IMR-90 (cell line): ENCODE results near the gene FAM163B. TPM values are rescaled to one million over a fixed set of nuclear protein-coding genes. Genes with fewer than 3 reads are reported as not detected.

Experiments
- ATAC-seq: fragments of 200-7000 bp; cut with Tn5 transposase; 2 replicates; pipeline ENCODE4 v1.9.1; 2020; ENCODE audit warnings: low read depth, mild to moderate bottlenecking, moderate library complexity
- BruUV-seq: library from RNA; stranded (reverse); fragments of 400-500 nt; replicated peaks from 2 replicates; lab custom pipeline; 2021; lab: Mats Ljungman, UMichigan
- CTCF ChIA-PET: fragments of 300-600 bp; formaldehyde crosslinking; extraction: SDS; loops from one replicate; lab custom pipeline; 2021; ENCODE audit warnings: antibody characterized with exemption; lab: Yijun Ruan, JAX
- POLR2A ChIA-PET: fragments of 300-600 bp; sonication (Branson Sonifier 250); formaldehyde crosslinking; loops from one replicate; lab custom pipeline; 2022; ENCODE audit warnings: antibody characterized with exemption; ENCODE audit not compliant: unreplicated experiment; lab: Charles Lee
- DNase-seq: peaks from one replicate; pipeline ENCODE4 v3.0.0; 2013
- H2AFZ ChIP-seq: replicated peaks from 2 replicates; pipeline ENCODE3; 2013; ENCODE audit warnings: low read length, mild to moderate bottlenecking; ENCODE audit not compliant: poor library complexity
- H2AK5ac ChIP-seq: 2 replicates; pipeline ENCODE4 v1.6.1; 2013; ENCODE audit warnings: low read depth, low read length, inconsistent platforms
- H2AK9ac ChIP-seq: replicated peaks from 2 replicates; pipeline ENCODE3; 2013; ENCODE audit warnings: mild to moderate bottlenecking, low read depth, low read length, moderate library complexity; ENCODE audit not compliant: poor library complexity
- H2BK120ac ChIP-seq: 2 replicates; pipeline ENCODE4 v1.6.1; 2013; ENCODE audit warnings: low read depth, low read length, inconsistent platforms
- H2BK15ac ChIP-seq: 3 replicates; pipeline ENCODE4 v1.6.1; 2013; ENCODE audit warnings: low read depth, low read length, inconsistent platforms
- H2BK20ac ChIP-seq: 2 replicates; pipeline ENCODE4 v1.6.1; 2013; ENCODE audit warnings: low read depth, mild to moderate bottlenecking, inconsistent platforms, low read length, moderate library complexity
- H2BK5ac ChIP-seq: 2 replicates; pipeline ENCODE4 v1.6.1; 2013; ENCODE audit warnings: mild to moderate bottlenecking, low read depth, low read length, inconsistent platforms; ENCODE audit not compliant: poor library complexity, severe bottlenecking
- H3K14ac ChIP-seq: replicated peaks from 2 replicates; pipeline ENCODE4 v1.6.1; 2013; ENCODE audit warnings: low read depth, low read length, inconsistent platforms
- H3K18ac ChIP-seq: 2 replicates; pipeline ENCODE4 v1.6.1; 2013; ENCODE audit warnings: low read depth, low read length, control low read depth
- H3K23ac ChIP-seq: 2 replicates; pipeline ENCODE4 v1.6.1; 2013; ENCODE audit warnings: low read depth, low read length, inconsistent platforms
- H3K27ac ChIP-seq: 2 replicates; pipeline ENCODE4 v1.5.1; 2013; ENCODE audit warnings: mild to moderate bottlenecking, control low read depth, low read length; ENCODE audit not compliant: insufficient read depth
- H3K27me3 ChIP-seq: 2 replicates; pipeline ENCODE4 v1.6.1; 2013; ENCODE audit warnings: low read length; ENCODE audit not compliant: control insufficient read depth, insufficient read depth
- H3K36me3 ChIP-seq: 2 replicates; pipeline ENCODE4 v1.6.1; 2013; ENCODE audit warnings: low read length, mixed read lengths; ENCODE audit not compliant: control insufficient read depth, insufficient read depth
- H3K4ac ChIP-seq: 2 replicates; pipeline ENCODE4 v1.6.1; 2013; ENCODE audit warnings: low read depth, low read length, inconsistent platforms
- H3K4me1 ChIP-seq: 2 replicates; pipeline ENCODE4 v1.6.1; 2013; ENCODE audit warnings: low read length, mixed read lengths; ENCODE audit not compliant: control insufficient read depth, insufficient read depth
- H3K4me2 ChIP-seq: 2 replicates; pipeline ENCODE4 v1.6.1; 2013; ENCODE audit warnings: low read depth, mild to moderate bottlenecking, control low read depth, low read length, moderate library complexity
- H3K4me3 ChIP-seq: 2 replicates; pipeline ENCODE4 v1.5.1; 2013; ENCODE audit warnings: low read depth, mild to moderate bottlenecking, control low read depth, low read length, moderate library complexity; ENCODE audit not compliant: insufficient read depth
- H3K56ac ChIP-seq: 2 replicates; pipeline ENCODE4 v1.6.1; 2013; ENCODE audit warnings: low read length, inconsistent platforms; ENCODE audit not compliant: insufficient read depth; ENCODE audit errors: extremely low read depth
- H3K79me1 ChIP-seq, 2 experiments: 2 replicates each; pipeline ENCODE4 v1.6.1; 2013; ENCODE audit warnings: low read length in 2 of 2, inconsistent platforms in 1 of 2, low read depth in 1 of 2
- H3K9ac ChIP-seq: 2 replicates; pipeline ENCODE4 v1.6.1; 2013; ENCODE audit warnings: low read depth, low read length, control low read depth
- H3K9me1 ChIP-seq: 2 replicates; pipeline ENCODE4 v1.6.1; 2013; ENCODE audit warnings: low read length, inconsistent platforms; ENCODE audit not compliant: insufficient read depth
- H3K9me3 ChIP-seq: 2 replicates; pipeline ENCODE4 v1.6.1; 2013; ENCODE audit warnings: low read length; ENCODE audit not compliant: control insufficient read depth, insufficient read depth
- H4K20me1 ChIP-seq: 2 replicates; pipeline ENCODE4 v1.6.1; 2013; ENCODE audit warnings: low read length, inconsistent platforms; ENCODE audit not compliant: insufficient read depth
- H4K5ac ChIP-seq: 2 replicates; pipeline ENCODE4 v1.6.1; 2013; ENCODE audit warnings: mild to moderate bottlenecking, low read depth, low read length, control low read depth
- H4K8ac ChIP-seq, 2 experiments: 2 replicates each; pipeline ENCODE4 v1.6.1; 2013; ENCODE audit warnings: low read depth in 2 of 2, low read length in 2 of 2, control low read depth in 1 of 2, inconsistent platforms in 1 of 2
- H4K91ac ChIP-seq: 2 replicates; pipeline ENCODE4 v1.6.1; 2013; ENCODE audit warnings: low read depth, low read length, inconsistent platforms; ENCODE audit not compliant: insufficient read depth
- ELK1 ChIP-seq: fragments of 150-350 bp; IDR thresholded peaks from 2 replicates; pipeline ENCODE4 v1.6.1; 2016; ENCODE audit warnings: low read depth, mild to moderate bottlenecking, low read length, moderate library complexity, borderline replicate concordance
- MXI1 ChIP-seq: IDR thresholded peaks from 2 replicates; pipeline ENCODE4 v1.6.1; 2012; ENCODE audit warnings: low read depth, mild to moderate bottlenecking, low read length, moderate library complexity, borderline replicate concordance
- NFE2L2 ChIP-seq: fragments of 150-350 bp; IDR thresholded peaks from 2 replicates; pipeline ENCODE4 v1.6.1; 2016; ENCODE audit warnings: low read depth, mild to moderate bottlenecking, low read length
- USF2 ChIP-seq: fragments of 150-350 bp; IDR thresholded peaks from 2 replicates; pipeline ENCODE4 v1.6.1; 2017; ENCODE audit warnings: mild to moderate bottlenecking, antibody characterized with exemption, low read length, low read depth
- WGBS, 2 experiments: methylation state at CpG; one replicate each; pipeline versions ENCODE4 v1.1.5 to v1.1.7; 2013; ENCODE audit warnings: missing lambda C conversion rate in 2 of 2; ENCODE audit not compliant: insufficient read length in 1 of 2; ENCODE audit errors: extremely low coverage in 2 of 2; 5-methylcytosine and 5-hydroxymethylcytosine counted together
- dilution Hi-C: fragments of 300-500 bp; cut with HindIII; formaldehyde crosslinking; loops from one replicate; pipeline ENCODE4 v1.14.3; 2018; ENCODE audit warnings: low sequenced_read_pairs; ENCODE audit not compliant: unreplicated experiment
- in situ Hi-C: fragments of 300-500 bp; cut with MboI; formaldehyde crosslinking; loops from 3 replicates; pipeline ENCODE4 v1.14.3; 2019; ENCODE audit warnings: low sequenced_read_pairs, inconsistent platforms, mixed read lengths
- intact Hi-C: fragments of 100-400 bp; cut with micrococcal nuclease; formaldehyde crosslinking; loops from 2 replicates; pipeline ENCODE4 v1.10.0; 2022
- polyA plus RNA-seq, 3 experiments: library from polyadenylated mRNA; depleted of rRNA; stranded (reverse); fragments of >200 nt; gene quantifications; 2 replicates each; pipeline ENCODE4 v1.2.3, GENCODE V29; 2012; ENCODE audit warnings: low replicate concordance in 1 of 3
- total RNA-seq: library from RNA; depleted of rRNA; stranded (reverse); fragments of >200 nt; gene quantifications from 2 replicates; pipeline ENCODE4 v1.2.3, GENCODE V29; 2012

Gene FAM163B
- total and polyA plus RNA-seq, 2 of the 4 experiments (the other 2 are of a cell fraction), result not detected

DNA sequence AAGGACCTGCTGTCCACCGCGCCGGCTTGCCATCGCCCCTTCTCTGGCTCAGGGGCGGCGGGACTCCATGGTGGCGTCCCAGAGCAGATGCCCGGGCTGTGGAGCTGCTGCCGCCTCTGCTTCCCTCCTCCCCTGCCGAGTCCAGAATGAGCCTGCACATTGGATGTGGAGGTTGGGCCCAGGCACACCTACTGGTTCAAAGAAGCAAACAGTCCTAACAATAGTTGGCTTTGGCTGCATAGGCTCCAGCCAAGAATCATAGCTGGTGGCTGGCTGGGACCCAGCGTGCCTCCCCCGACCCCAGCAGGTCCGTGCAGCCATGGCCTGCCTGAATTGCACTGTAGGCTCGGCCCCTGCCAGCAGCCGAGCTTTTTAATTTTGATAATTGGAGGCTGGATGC lies 48.9 kb downstream of the FAM163B start:
- H4K20me1 ChIP-seq, result no peaks in the 10 kb centered on the region
- peaks cover 14% of the 10 kb centered on the region; the same call in 1 of the 2 replicates for H3K27me3 ChIP-seq
- DNase-seq, result no peak
- no peak overlapping the region for H2BK15ac ChIP-seq
- TF ChIP-seq NFE2L2, result no peak
- TF ChIP-seq USF2, result no peak
- no peak for TF ChIP-seq MXI1
- TF ChIP-seq ELK1, result no peak
- no peak overlapping the region for H3K14ac ChIP-seq
- H3K9me3 ChIP-seq, result no peaks in the 10 kb centered on the region
- 69% methylated on average over 5 of the region's 15 CpGs; no CpG with 5 or more reads in 1 of the 2 experiments for WGBS, 2 experiments
- H4K8ac ChIP-seq, result no peak overlapping the region
- ATAC-seq, result no peak
- ChIA-PET CTCF (no interaction called here), POLR2A (no interaction called here)
- intact Hi-C loops, result no loop called here
- H2BK20ac ChIP-seq, result no peak overlapping the region
- H3K79me1 ChIP-seq, result no peaks in the 10 kb centered on the region
- H3K23ac ChIP-seq, result no peak overlapping the region
- no peak overlapping the region for H3K9ac ChIP-seq
- no peaks in the 10 kb centered on the region for H3K36me3 ChIP-seq
- dilution Hi-C loops, result no loop called here
- no peak overlapping the region for H3K4ac ChIP-seq
- no peak overlapping the region for H3K27ac ChIP-seq
- no peak overlapping the region for H2AK5ac ChIP-seq
- peaks cover 3% of the 10 kb centered on the region; the same call in 1 of the 2 replicates for H3K9me1 ChIP-seq
- no peak overlapping the region for H3K18ac ChIP-seq
- no peak overlapping the region for H2AK9ac ChIP-seq
- H3K4me3 ChIP-seq, result no peak overlapping the region
- no peak overlapping the region for H4K91ac ChIP-seq
- H2AFZ ChIP-seq, result no peak overlapping the region
- H4K5ac ChIP-seq, result no peak overlapping the region
- H3K4me2 ChIP-seq, result no peak overlapping the region
- no TSS peak for BruUV-seq
- H3K56ac ChIP-seq, result no peak overlapping the region
- H2BK5ac ChIP-seq, result no peak overlapping the region
- peaks cover 18% of the 10 kb centered on the region for H3K4me1 ChIP-seq
- no peak overlapping the region for H2BK120ac ChIP-seq
- in situ Hi-C loops, result no loop called here
